B cell (primary cell): Measurements from ENCODE around the gene BHLHE40. TPM values are rescaled to one million over a fixed set of nuclear protein-coding genes. Genes with fewer than 3 reads are reported as not detected.

ENCODE experiments used
- ATAC-seq: fragments of 200-7000 bp; cut with Tn5 transposase; one replicate; pipeline ENCODE4 v1.10.0; 2021; ENCODE audit warnings: low read depth, mild to moderate bottlenecking, moderate number of reproducible peaks, moderate library complexity
- CTCF ChIA-PET: fragments of 350-600 bp; sonication (Branson Sonifier 250); formaldehyde crosslinking; loops from one replicate; lab custom pipeline; 2021; ENCODE audit warnings: antibody characterized with exemption, inconsistent platforms; lab: Charles Lee
- POLR2A ChIA-PET: fragments of 350-600 bp; sonication (Branson Sonifier 250); formaldehyde crosslinking; loops from one replicate; lab custom pipeline; 2021; ENCODE audit warnings: antibody characterized with exemption; lab: Charles Lee
- DNase-seq: peaks from one replicate; pipeline ENCODE4 v3.0.0; 2013
- H2AFZ ChIP-seq: 2 replicates; pipeline ENCODE4 v1.6.1; 2012; ENCODE audit warnings: mild to moderate bottlenecking, low read depth, low read length; ENCODE audit not compliant: insufficient read depth, poor library complexity, severe bottlenecking
- H3K27ac ChIP-seq, 2 donors: 1 replicate in 1 of 2; 2 replicates in 1 of 2; pipeline ENCODE4 v1.5.1; 2012 to 2013; ENCODE audit warnings: low read length in 2 of 2, mild to moderate bottlenecking in 2 of 2, moderate library complexity in 1 of 2
- H3K27me3 ChIP-seq, 4 experiments: fragments of 200-600 bp in 1 of 4; sonication (generic) in 1 of 4; replicated peaks in 1 of 4; 1 replicate in 2 of 4; 2 replicates in 2 of 4; pipeline versions ENCODE4 v1.6.1 to v1.7.0; 2013 to 2016; ENCODE audit warnings: low read length in 3 of 4, mild to moderate bottlenecking in 2 of 4, mixed read lengths in 1 of 4, moderate library complexity in 1 of 4; ENCODE audit not compliant: insufficient read depth in 4 of 4, control insufficient read depth in 3 of 4; ENCODE audit errors: control extremely low read depth in 1 of 4
- H3K36me3 ChIP-seq, 2 experiments: replicated peaks in 1 of 2; 1 replicate in 1 of 2; 2 replicates in 1 of 2; pipeline versions ENCODE4 v1.6.1 to v1.7.1; 2013; ENCODE audit warnings: low read length in 1 of 2; ENCODE audit not compliant: insufficient read depth in 2 of 2, control insufficient read depth in 1 of 2; ENCODE audit errors: control extremely low read depth in 1 of 2, extremely low read depth in 1 of 2
- H3K4me1 ChIP-seq, 2 donors: fragments of 200-600 bp in 1 of 2; sonication (generic) in 1 of 2; 1 replicate in 1 of 2; 2 replicates in 1 of 2; pipeline versions ENCODE4 v1.5.1 to v1.6.1; 2013 to 2017; ENCODE audit warnings: low read length in 2 of 2; ENCODE audit not compliant: control insufficient read depth in 2 of 2, insufficient read depth in 2 of 2
- H3K4me2 ChIP-seq: replicated peaks from 2 replicates; pipeline ENCODE3; 2012; ENCODE audit warnings: mild to moderate bottlenecking, low read depth, low read length; ENCODE audit not compliant: poor library complexity, severe bottlenecking
- H3K4me3 ChIP-seq, 5 experiments: fragments of 200-600 bp in 1 of 5; sonication (generic) in 1 of 5; 1 replicate in 3 of 5; 2 replicates in 2 of 5; pipeline versions ENCODE4 v1.5.1 to v1.7.0; 2011 to 2016; ENCODE audit warnings: low read length in 4 of 5, mild to moderate bottlenecking in 4 of 5, low read depth in 2 of 5, control low read depth in 1 of 5, moderate library complexity in 1 of 5; ENCODE audit not compliant: insufficient read depth in 1 of 5; ENCODE audit errors: control extremely low read depth in 1 of 5, extremely low read depth in 1 of 5
- H3K79me2 ChIP-seq: fragments of 200-600 bp; sonication (generic); one replicate; pipeline ENCODE4 v1.6.0; 2016; ENCODE audit warnings: low read length; ENCODE audit not compliant: control insufficient read depth, insufficient read depth
- H3K9ac ChIP-seq: fragments of 200-600 bp; sonication (generic); 2 replicates; pipeline ENCODE4 v1.6.1; 2017; ENCODE audit warnings: mild to moderate bottlenecking, low read length, moderate library complexity
- H3K9me3 ChIP-seq, 3 donors: one replicate each; pipeline versions ENCODE4 v1.6.1 to v1.7.1; 2013; ENCODE audit warnings: low read length in 2 of 3; ENCODE audit not compliant: control insufficient read depth in 2 of 3, insufficient read depth in 1 of 3; ENCODE audit errors: control extremely low read depth in 1 of 3
- H4K20me1 ChIP-seq: 2 replicates; pipeline ENCODE4 v1.6.0; 2012; ENCODE audit warnings: mild to moderate bottlenecking, low read length; ENCODE audit not compliant: insufficient read depth, control insufficient read depth, poor library complexity, severe bottlenecking
- H3K27ac Mint-ChIP-seq: one replicate; pipeline ENCODE4 v1.8.0; 2021; ENCODE audit warnings: mixed read lengths
- H3K27me3 Mint-ChIP-seq: one replicate; pipeline ENCODE4 v1.8.0; 2021; ENCODE audit warnings: mixed read lengths
- H3K4me1 Mint-ChIP-seq: one replicate; pipeline ENCODE4 v1.8.0; 2021; ENCODE audit warnings: mixed read lengths
- H3K4me3 Mint-ChIP-seq: one replicate; pipeline ENCODE4 v1.8.0; 2021; ENCODE audit warnings: mixed read lengths
- H3K9me3 Mint-ChIP-seq: one replicate; pipeline ENCODE4 v1.8.0; 2022; ENCODE audit warnings: mixed read lengths; ENCODE audit not compliant: insufficient read depth
- EZH2 ChIP-seq: IDR thresholded peaks from 2 replicates; pipeline ENCODE4 v1.6.1; 2012; ENCODE audit warnings: borderline replicate concordance, low read depth, mild to moderate bottlenecking, moderate library complexity, low read length; ENCODE audit not compliant: insufficient read depth, poor library complexity, severe bottlenecking
- WGBS: methylation state at CpG from one replicate; pipeline ENCODE4 v1.1.5; 2013; ENCODE audit warnings: missing lambda C conversion rate; ENCODE audit not compliant: insufficient coverage; 5-methylcytosine and 5-hydroxymethylcytosine counted together
- intact Hi-C: fragments of 100-400 bp; cut with micrococcal nuclease; formaldehyde crosslinking; loops from one replicate; pipeline ENCODE4 v1.10.0; 2022
- polyA plus RNA-seq: library from polyadenylated mRNA; depleted of rRNA; stranded (reverse); fragments of >200 nt; gene quantifications from 2 replicates; pipeline ENCODE4 v1.2.3, GENCODE V29; 2012
- total RNA-seq, 2 donors: library from RNA; stranded (reverse); fragments of 120-200 nt in 1 of 2; gene quantifications; 1 replicate in 1 of 2; 2 replicates in 1 of 2; pipeline versions ENCODE4 v1.2.3 to v1.2.4, GENCODE V29; 2013 to 2022
- TF ChIP-seq, protein P1 (sequence below): fragments of 200-600 bp; IDR thresholded peaks from one replicate; pipeline ENCODE4 v1.8.0; 2022; ENCODE audit warnings: antibody characterized with exemption, mild to moderate bottlenecking

The BHLHE40 gene
- total and polyA plus RNA-seq, 2 donors (not counting 1 experiment from before 2014, with no cell fraction given): 26.2 to 53.8 TPM

DNA sequence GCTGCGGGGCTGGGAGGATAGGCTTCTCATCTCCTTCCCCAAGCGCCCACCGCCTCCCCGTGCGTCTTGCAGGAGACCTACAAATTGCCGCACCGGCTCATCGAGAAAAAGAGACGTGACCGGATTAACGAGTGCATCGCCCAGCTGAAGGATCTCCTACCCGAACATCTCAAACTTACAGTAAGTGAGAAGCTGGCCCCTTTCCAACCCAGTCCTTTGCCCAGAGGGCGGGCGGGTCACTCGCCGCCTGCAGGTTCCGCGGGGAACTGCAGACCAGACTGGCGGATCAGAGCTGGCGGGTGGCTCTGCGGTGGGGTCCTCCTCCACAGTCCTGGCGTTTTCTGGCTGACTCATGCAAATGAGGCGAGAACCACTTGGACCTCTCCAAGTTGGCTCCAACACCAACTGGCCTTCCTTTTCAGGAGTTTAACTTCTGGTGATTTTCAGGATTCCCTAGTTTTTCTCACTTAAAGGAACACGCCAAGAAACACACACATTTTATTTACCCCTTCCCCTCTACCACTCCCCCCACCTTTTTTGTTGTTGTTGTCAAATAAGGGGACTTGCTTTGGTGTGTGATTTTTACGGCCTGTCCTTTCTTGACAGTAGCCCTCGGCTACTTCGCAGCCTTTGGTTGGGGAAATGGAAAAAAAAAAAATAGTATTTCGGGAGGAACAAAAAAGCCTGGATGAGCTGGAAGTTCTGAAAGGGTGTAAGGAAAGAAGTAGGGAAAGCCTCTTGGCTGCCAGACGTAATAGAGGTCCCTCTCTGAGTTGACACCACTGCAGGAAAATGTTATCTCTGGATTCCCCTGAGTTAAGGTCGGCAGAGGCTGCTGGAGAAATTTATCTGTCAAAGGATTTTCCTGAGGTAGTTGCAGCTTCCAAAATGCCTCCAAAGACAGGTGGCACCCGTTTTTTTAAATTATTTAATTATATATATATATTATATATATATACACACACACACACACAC, 1.3 kb downstream of the BHLHE40 start:
- peaks cover 73% of the 10 kb centered on the region for H3K4me1 Mint-ChIP-seq
- intact Hi-C loops: loop anchor here (1.0 to 10.0 kb wide), 7 partner anchors 46 to 269 kb away; partner anchors contain the start of genes ARL8B and EDEM1
- CTCF ChIA-PET: interaction anchor here (0.6 to 7.8 kb wide), 26 partner anchors 8 to 269 kb away, joined by 3 to 77 read pairs (median 4); no protein-coding TSS in a partner anchor
- Histone ChIP-seq H2AFZ (peak overlapping the region; percentile 70), H3K9me3 (no peaks in the 10 kb centered on the region), H3K27me3 (no peaks in the 10 kb centered on the region), H3K4me3 (peak overlapping the region; percentile 79 to 92 (median 85)), H3K9ac (peak overlapping the region; percentile 94), H4K20me1 (no peaks in the 10 kb centered on the region), H3K4me2 (peak overlapping the region; percentile 91), H3K4me1 (peaks cover 65 to 73% of the 10 kb centered on the region in 2 donors), H3K79me2 (peaks cover 42% of the 10 kb centered on the region), H3K36me3 (peaks cover 0 to 30% of the 10 kb centered on the region in 2 experiments), H3K27ac (peak overlapping the region; percentile 97 to 99)
- ATAC-seq: peak; percentile 20
- H3K27ac Mint-ChIP-seq: peak overlapping the region; percentile 96
- TF ChIP-seq, protein P1, sequence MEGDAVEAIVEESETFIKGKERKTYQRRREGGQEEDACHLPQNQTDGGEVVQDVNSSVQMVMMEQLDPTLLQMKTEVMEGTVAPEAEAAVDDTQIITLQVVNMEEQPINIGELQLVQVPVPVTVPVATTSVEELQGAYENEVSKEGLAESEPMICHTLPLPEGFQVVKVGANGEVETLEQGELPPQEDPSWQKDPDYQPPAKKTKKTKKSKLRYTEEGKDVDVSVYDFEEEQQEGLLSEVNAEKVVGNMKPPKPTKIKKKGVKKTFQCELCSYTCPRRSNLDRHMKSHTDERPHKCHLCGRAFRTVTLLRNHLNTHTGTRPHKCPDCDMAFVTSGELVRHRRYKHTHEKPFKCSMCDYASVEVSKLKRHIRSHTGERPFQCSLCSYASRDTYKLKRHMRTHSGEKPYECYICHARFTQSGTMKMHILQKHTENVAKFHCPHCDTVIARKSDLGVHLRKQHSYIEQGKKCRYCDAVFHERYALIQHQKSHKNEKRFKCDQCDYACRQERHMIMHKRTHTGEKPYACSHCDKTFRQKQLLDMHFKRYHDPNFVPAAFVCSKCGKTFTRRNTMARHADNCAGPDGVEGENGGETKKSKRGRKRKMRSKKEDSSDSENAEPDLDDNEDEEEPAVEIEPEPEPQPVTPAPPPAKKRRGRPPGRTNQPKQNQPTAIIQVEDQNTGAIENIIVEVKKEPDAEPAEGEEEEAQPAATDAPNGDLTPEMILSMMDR: peak; percentile 90
- TF ChIP-seq EZH2: no peak
- POLR2A ChIA-PET: interaction anchor here (0.6 to 8.7 kb wide), 7 partner anchors 7 to 61 kb away, joined by 3 to 117 read pairs (median 9); no protein-coding TSS in a partner anchor
- WGBS: 13% methylated on average over 29 of the region's 32 CpGs
- peak overlapping the region; percentile 98 for H3K4me3 Mint-ChIP-seq
- H3K9me3 Mint-ChIP-seq: no peaks in the 10 kb centered on the region
- H3K27me3 Mint-ChIP-seq: no peaks in the 10 kb centered on the region
- DNase-seq: peak; percentile 92
